ENCODE results near the gene DUOX2.
"Not testable (repeated sequence)": the region's sequence is repeated elsewhere in the genome, so short reads cannot be mapped to it uniquely, and the experiment has no call there.

DUOX2 gene

GRCh38 chr15:45099549-45100165 is 14.3 kb downstream of the DUOX2 start:
- DNase-seq = no peak

GRCh38 chr15:45097466-45097865 is 16.5 kb downstream of the DUOX2 start:
- DNase-seq = no peak

GRCh38 chr15:45095661-45096060 is 18.3 kb downstream of the DUOX2 start:
- no peak for DNase-seq

- DNase-seq = no peak
These were observed 19.6 kb downstream of the DUOX2 start for GRCh38 chr15:45094358-45094730.

- DNase-seq = no peak
These were observed 20.2 kb downstream of the DUOX2 start for GRCh38 chr15:45093622-45094357.

- no peak for DNase-seq
These were observed 21.0 kb downstream of the DUOX2 start for GRCh38 chr15:45093013-45093412.

GRCh38 chr15:45091576-45091975 is 22.4 kb downstream of the DUOX2 start:
- DNase-seq = no peak

GRCh38 chr15:45091161-45091560 is 22.8 kb downstream of the DUOX2 start:
- no peak for DNase-seq

GRCh38 chr15:45089712-45090373 is 24.1 kb downstream of the DUOX2 start:
- no peak for DNase-seq

- no peak for DNase-seq
These were observed 24.9 kb downstream of the DUOX2 start for GRCh38 chr15:45088801-45089711.

- DNase-seq = no peak
These were observed 26.5 kb downstream of the DUOX2 start for GRCh38 chr15:45087513-45087912.

GRCh38 chr15:45084163-45084562 is 29.8 kb downstream of the DUOX2 start:
- DNase-seq = no peak

- DNase-seq = no peak
These were observed 30.7 kb downstream of the DUOX2 start for GRCh38 chr15:45083223-45083622.

- DNase-seq = not testable (repeated sequence)
These were observed 31.6 kb downstream of the DUOX2 start for GRCh38 chr15:45082412-45082811.

GRCh38 chr15:45080593-45080992 is 33.4 kb downstream of the DUOX2 start:
- DNase-seq = not testable (repeated sequence)

- not testable (repeated sequence) for DNase-seq
These were observed 34.2 kb downstream of the DUOX2 start for GRCh38 chr15:45079628-45080246.

GRCh38 chr15:45079201-45079600 is 34.8 kb downstream of the DUOX2 start:
- not testable (repeated sequence) for DNase-seq

- DNase-seq = not testable (repeated sequence)
These were observed 36.6 kb downstream of the DUOX2 start for GRCh38 chr15:45077391-45077790.

- not testable (repeated sequence) for DNase-seq
These were observed 38.3 kb downstream of the DUOX2 start for GRCh38 chr15:45075440-45076320.

GRCh38 chr15:45073602-45074001 is 40.4 kb downstream of the DUOX2 start:
- not testable (repeated sequence) for DNase-seq

- DNase-seq = not testable (repeated sequence)
These were observed 44.0 kb downstream of the DUOX2 start for GRCh38 chr15:45069942-45070360.
